Retinal pigment epithelial cell (primary cell): ENCODE measurements around the gene ZNF423.

Experiments
- DNase-seq: peaks from one replicate; pipeline ENCODE4 v3.0.0-alpha.2; 2010; ENCODE audit warnings: low read depth
- H3K4me3 ChIP-seq: 2 replicates; pipeline ENCODE4 v1.5.1; 2011; ENCODE audit warnings: mild to moderate bottlenecking, low read length, control low read depth, moderate library complexity
- CTCF ChIP-seq: conservative IDR thresholded peaks from 2 replicates; pipeline ENCODE4 v1.5.1; 2011; ENCODE audit warnings: low read depth, low read length, control low read depth, inconsistent platforms

ZNF423 gene

GRCh38 chr16:49800441-49800840, 55.5 kb downstream of the ZNF423 start:
- no peak for DNase-seq
- no peak overlapping the region for H3K4me3 ChIP-seq
- no peak for TF ChIP-seq CTCF

GRCh38 chr16:49799172-49799571, 56.7 kb downstream of the ZNF423 start:
- no peak for TF ChIP-seq CTCF
- H3K4me3 ChIP-seq: no peak overlapping the region
- no peak for DNase-seq

- TF ChIP-seq CTCF: no peak
- no peak for DNase-seq
- no peak overlapping the region for H3K4me3 ChIP-seq
These were observed 60.4 kb downstream of the ZNF423 start for GRCh38 chr16:49795513-49795912.

- no peak for DNase-seq
- TF ChIP-seq CTCF: no peak
- no peak overlapping the region for H3K4me3 ChIP-seq
These were observed 62.7 kb downstream of the ZNF423 start for GRCh38 chr16:49793244-49793643.

- H3K4me3 ChIP-seq: no peak overlapping the region
- no peak for DNase-seq
- TF ChIP-seq CTCF: no peak
These were observed 66.3 kb downstream of the ZNF423 start for GRCh38 chr16:49789616-49790015.

- no peak for DNase-seq
- H3K4me3 ChIP-seq: no peak overlapping the region
- no peak for TF ChIP-seq CTCF
These were observed 66.9 kb downstream of the ZNF423 start for GRCh38 chr16:49788986-49789385.

- H3K4me3 ChIP-seq: no peak overlapping the region
- TF ChIP-seq CTCF: no peak
- no peak for DNase-seq
These were observed 67.3 kb downstream of the ZNF423 start for GRCh38 chr16:49788572-49788971.
